HepG2 (cell line): Measurements from ENCODE around the gene KLHL33. TPM values are rescaled to one million over a fixed set of nuclear protein-coding genes. Genes with fewer than 3 reads are reported as not detected.

ENCODE experiments used
- ATM ChIP-seq: fragments of 450-650 bp; IDR thresholded peaks from 2 replicates; pipeline ENCODE4 v1.7.1; 2017; ENCODE audit warnings: mild to moderate bottlenecking, borderline replicate concordance
- HDAC6 ChIP-seq: fragments of 200-600 bp; sonication (generic); IDR thresholded peaks from 2 replicates; pipeline ENCODE4 v1.7.0; 2017; ENCODE audit warnings: mild to moderate bottlenecking, antibody characterized with exemption, low read length, low read depth
- HMGA1 ChIP-seq: sonication (generic); formaldehyde crosslinking; conservative IDR thresholded peaks from 2 replicates; pipeline ENCODE4 v1.4.0; 2020; ENCODE audit warnings: missing genetic modification reagents
- HOXA5 ChIP-seq: sonication (generic); formaldehyde crosslinking; IDR thresholded peaks from 2 replicates; pipeline ENCODE4 v1.4.0; 2020; ENCODE audit warnings: missing genetic modification reagents
- NFATC3 ChIP-seq: sonication (generic); formaldehyde crosslinking; IDR thresholded peaks from 2 replicates; pipeline ENCODE4 v1.5.1; 2020; ENCODE audit warnings: mild to moderate bottlenecking, missing genetic modification reagents
- NR2F6 ChIP-seq, 2 experiments: IDR thresholded peaks; 2 replicates each; pipeline ENCODE4 v1.6.1; 2016; ENCODE audit warnings: antibody characterized with exemption in 1 of 2, mild to moderate bottlenecking in 1 of 2
- POGZ ChIP-seq: sonication (generic); formaldehyde crosslinking; IDR thresholded peaks from 2 replicates; pipeline ENCODE4 v1.4.0; 2020; ENCODE audit warnings: mild to moderate bottlenecking, missing genetic modification reagents
- SKIL ChIP-seq: sonication (generic); formaldehyde crosslinking; IDR thresholded peaks from 2 replicates; pipeline ENCODE4 v1.8.0; 2022; ENCODE audit warnings: missing genetic modification reagents, mild to moderate bottlenecking, moderate library complexity, borderline replicate concordance
- SRSF4 ChIP-seq: fragments of 200-400 bp; formaldehyde crosslinking; IDR thresholded peaks from one replicate; pipeline ENCODE4 v1.6.1; 2018; ENCODE audit warnings: mild to moderate bottlenecking, low read depth, low read length, moderate library complexity; ENCODE audit not compliant: poor library complexity, severe bottlenecking
- TGIF2 ChIP-seq: IDR thresholded peaks from 2 replicates; pipeline ENCODE4 v1.6.1; 2016; ENCODE audit warnings: control low read depth, missing compliant biosample characterization
- ZFAT ChIP-seq: sonication (generic); formaldehyde crosslinking; conservative IDR thresholded peaks from 2 replicates; pipeline ENCODE4 v1.8.1; 2023; ENCODE audit warnings: missing genetic modification reagents, inconsistent platforms
- ZKSCAN5 ChIP-seq: sonication (generic); formaldehyde crosslinking; IDR thresholded peaks from 2 replicates; pipeline ENCODE4 v1.5.1; 2020; ENCODE audit warnings: mild to moderate bottlenecking, missing genetic modification reagents
- ZNF225 ChIP-seq: sonication (generic); formaldehyde crosslinking; IDR thresholded peaks from 2 replicates; pipeline ENCODE4 v1.4.0; 2020; ENCODE audit warnings: mild to moderate bottlenecking, missing genetic modification reagents
- ZNF24 ChIP-seq: fragments of 450-650 bp; IDR thresholded peaks from 2 replicates; pipeline ENCODE4 v1.6.1; 2017; ENCODE audit warnings: antibody characterized with exemption, mild to moderate bottlenecking
- polyA plus RNA-seq, 8 experiments: library from polyadenylated mRNA; depleted of rRNA in 3 of 8; stranded (reverse) in 7 of 8; unstranded in 1 of 8; fragments of >200 nt; fragmentation: Illumina TruSeq in 4 of 8; extraction: Trizol in 4 of 8; gene quantifications; 2 replicates each; pipeline versions ENCODE4 v1.2.1 to v1.2.3, GENCODE V29; 2011 to 2016; ENCODE audit warnings: low read depth in 4 of 8, missing spikeins in 1 of 8, mixed read lengths in 1 of 8; ENCODE audit not compliant: insufficient read depth in 1 of 8
- total RNA-seq, 5 experiments: library from RNA; depleted of rRNA; stranded (reverse); fragments of >200 nt; fragmentation: Illumina TruSeq; extraction: Trizol; gene quantifications; 2 replicates each; pipeline ENCODE4 v1.2.3, GENCODE V29; 2016; ENCODE audit warnings: low read depth in 1 of 5
- TF ChIP-seq, protein P1 (sequence below): sonication (generic); formaldehyde crosslinking; IDR thresholded peaks from 2 replicates; pipeline ENCODE4 v1.8.1; 2023; ENCODE audit warnings: missing genetic modification reagents, inconsistent platforms, borderline replicate concordance
- TF ChIP-seq, protein P2 (sequence below): sonication (generic); formaldehyde crosslinking; conservative IDR thresholded peaks from 2 replicates; pipeline ENCODE4 v1.4.0; 2020; ENCODE audit warnings: missing genetic modification reagents
- TF ChIP-seq, protein P3 (sequence below): sonication (generic); formaldehyde crosslinking; IDR thresholded peaks from 2 replicates; pipeline ENCODE4 v1.8.1; 2023; ENCODE audit warnings: mild to moderate bottlenecking, missing genetic modification reagents
- TF ChIP-seq, protein P4 (sequence below): sonication (generic); formaldehyde crosslinking; IDR thresholded peaks from 2 replicates; pipeline ENCODE4 v1.5.0; 2020; ENCODE audit warnings: mild to moderate bottlenecking, missing genetic modification reagents
- TF ChIP-seq, protein P5 (sequence below): sonication (generic); formaldehyde crosslinking; IDR thresholded peaks from 2 replicates; pipeline ENCODE4 v1.8.0; 2023; ENCODE audit warnings: mild to moderate bottlenecking, missing genetic modification reagents

Gene KLHL33
- total and polyA plus RNA-seq, 2 of the 13 experiments (the other 11 are each of a cell fraction or from before 2014, with no cell fraction given) = not detected

- TF ChIP-seq, protein P1, sequence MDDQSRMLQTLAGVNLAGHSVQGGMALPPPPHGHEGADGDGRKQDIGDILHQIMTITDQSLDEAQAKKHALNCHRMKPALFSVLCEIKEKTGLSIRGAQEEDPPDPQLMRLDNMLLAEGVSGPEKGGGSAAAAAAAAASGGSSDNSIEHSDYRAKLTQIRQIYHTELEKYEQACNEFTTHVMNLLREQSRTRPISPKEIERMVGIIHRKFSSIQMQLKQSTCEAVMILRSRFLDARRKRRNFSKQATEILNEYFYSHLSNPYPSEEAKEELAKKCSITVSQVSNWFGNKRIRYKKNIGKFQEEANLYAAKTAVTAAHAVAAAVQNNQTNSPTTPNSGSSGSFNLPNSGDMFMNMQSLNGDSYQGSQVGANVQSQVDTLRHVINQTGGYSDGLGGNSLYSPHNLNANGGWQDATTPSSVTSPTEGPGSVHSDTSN = no peak
- TF ChIP-seq SKIL (CRISPR knock-in tag) = no peak
- TF ChIP-seq ZNF24 = no peak
- TF ChIP-seq, protein P2, sequence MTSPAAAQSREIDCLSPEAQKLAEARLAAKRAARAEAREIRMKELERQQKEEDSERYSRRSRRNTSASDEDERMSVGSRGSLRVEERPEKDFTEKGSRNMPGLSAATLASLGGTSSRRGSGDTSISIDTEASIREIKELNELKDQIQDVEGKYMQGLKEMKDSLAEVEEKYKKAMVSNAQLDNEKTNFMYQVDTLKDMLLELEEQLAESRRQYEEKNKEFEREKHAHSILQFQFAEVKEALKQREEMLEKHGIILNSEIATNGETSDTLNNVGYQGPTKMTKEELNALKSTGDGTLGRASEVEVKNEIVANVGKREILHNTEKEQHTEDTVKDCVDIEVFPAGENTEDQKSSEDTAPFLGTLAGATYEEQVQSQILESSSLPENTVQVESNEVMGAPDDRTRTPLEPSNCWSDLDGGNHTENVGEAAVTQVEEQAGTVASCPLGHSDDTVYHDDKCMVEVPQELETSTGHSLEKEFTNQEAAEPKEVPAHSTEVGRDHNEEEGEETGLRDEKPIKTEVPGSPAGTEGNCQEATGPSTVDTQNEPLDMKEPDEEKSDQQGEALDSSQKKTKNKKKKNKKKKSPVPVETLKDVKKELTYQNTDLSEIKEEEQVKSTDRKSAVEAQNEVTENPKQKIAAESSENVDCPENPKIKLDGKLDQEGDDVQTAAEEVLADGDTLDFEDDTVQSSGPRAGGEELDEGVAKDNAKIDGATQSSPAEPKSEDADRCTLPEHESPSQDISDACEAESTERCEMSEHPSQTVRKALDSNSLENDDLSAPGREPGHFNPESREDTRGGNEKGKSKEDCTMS = no peak
- no peak for TF ChIP-seq SRSF4
- no peak for TF ChIP-seq ZKSCAN5 (CRISPR knock-in tag)
- peak; percentile 94 for TF ChIP-seq ZNF225
- TF ChIP-seq ZFAT (CRISPR knock-in tag) = no peak
- peak; percentile 62 for TF ChIP-seq TGIF2 (CRISPR knock-in tag)
- 0 out of 2 replicates have a peak, but pooled peaks have one; percentile 73 for TF ChIP-seq NFATC3
- TF ChIP-seq HDAC6 = no peak
- peak; percentile 73 for TF ChIP-seq POGZ
- TF ChIP-seq, protein P3, sequence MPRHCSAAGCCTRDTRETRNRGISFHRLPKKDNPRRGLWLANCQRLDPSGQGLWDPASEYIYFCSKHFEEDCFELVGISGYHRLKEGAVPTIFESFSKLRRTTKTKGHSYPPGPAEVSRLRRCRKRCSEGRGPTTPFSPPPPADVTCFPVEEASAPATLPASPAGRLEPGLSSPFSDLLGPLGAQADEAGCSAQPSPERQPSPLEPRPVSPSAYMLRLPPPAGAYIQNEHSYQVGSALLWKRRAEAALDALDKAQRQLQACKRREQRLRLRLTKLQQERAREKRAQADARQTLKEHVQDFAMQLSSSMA (CRISPR knock-in tag) = peak; percentile 93
- TF ChIP-seq, protein P4, sequence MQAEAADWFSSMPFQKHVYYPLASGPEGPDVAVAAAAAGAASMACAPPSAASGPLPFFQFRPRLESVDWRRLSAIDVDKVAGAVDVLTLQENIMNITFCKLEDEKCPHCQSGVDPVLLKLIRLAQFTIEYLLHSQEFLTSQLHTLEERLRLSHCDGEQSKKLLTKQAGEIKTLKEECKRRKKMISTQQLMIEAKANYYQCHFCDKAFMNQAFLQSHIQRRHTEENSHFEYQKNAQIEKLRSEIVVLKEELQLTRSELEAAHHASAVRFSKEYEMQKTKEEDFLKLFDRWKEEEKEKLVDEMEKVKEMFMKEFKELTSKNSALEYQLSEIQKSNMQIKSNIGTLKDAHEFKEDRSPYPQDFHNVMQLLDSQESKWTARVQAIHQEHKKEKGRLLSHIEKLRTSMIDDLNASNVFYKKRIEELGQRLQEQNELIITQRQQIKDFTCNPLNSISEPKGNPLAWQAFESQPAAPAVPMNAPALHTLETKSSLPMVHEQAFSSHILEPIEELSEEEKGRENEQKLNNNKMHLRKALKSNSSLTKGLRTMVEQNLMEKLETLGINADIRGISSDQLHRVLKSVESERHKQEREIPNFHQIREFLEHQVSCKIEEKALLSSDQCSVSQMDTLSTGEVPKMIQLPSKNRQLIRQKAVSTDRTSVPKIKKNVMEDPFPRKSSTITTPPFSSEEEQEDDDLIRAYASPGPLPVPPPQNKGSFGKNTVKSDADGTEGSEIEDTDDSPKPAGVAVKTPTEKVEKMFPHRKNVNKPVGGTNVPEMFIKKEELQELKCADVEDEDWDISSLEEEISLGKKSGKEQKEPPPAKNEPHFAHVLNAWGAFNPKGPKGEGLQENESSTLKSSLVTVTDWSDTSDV (CRISPR knock-in tag) = peak; percentile 88; the same call in 1 of the 2 replicates
- TF ChIP-seq NR2F6 (IDR thresholded peaks at IDR 0.05) = no peak
- TF ChIP-seq NR2F6 (CRISPR knock-in tag; IDR thresholded peaks at IDR 0.05) = no peak
- TF ChIP-seq ATM = no peak
- TF ChIP-seq, protein P5, sequence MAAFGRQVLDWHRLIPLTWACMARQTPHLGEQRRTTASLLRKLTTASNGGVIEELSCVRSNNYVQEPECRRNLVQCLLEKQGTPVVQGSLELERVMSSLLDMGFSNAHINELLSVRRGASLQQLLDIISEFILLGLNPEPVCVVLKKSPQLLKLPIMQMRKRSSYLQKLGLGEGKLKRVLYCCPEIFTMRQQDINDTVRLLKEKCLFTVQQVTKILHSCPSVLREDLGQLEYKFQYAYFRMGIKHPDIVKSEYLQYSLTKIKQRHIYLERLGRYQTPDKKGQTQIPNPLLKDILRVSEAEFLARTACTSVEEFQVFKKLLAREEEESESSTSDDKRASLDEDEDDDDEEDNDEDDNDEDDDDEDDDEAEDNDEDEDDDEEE (CRISPR knock-in tag) = no peak
- no peak for TF ChIP-seq HMGA1 (CRISPR knock-in tag)
- 0 out of 2 replicates have a peak, but pooled peaks have one; percentile 54 for TF ChIP-seq HOXA5 (CRISPR knock-in tag)
Measured at GRCh38 chr14:20469242-20469889, 33.4 kb upstream of the KLHL33 start, which contains the start of gene PNP (continued).
